B cell (primary cell): ENCODE results near the gene POLR3GL. TPM values are rescaled to one million over a fixed set of nuclear protein-coding genes. Genes with fewer than 3 reads are reported as not detected.
A peak's percentile ranks its signal among the peaks of the same experiment; 100 is the strongest.

Experiments
- ATAC-seq: fragments of 200-7000 bp; cut with Tn5 transposase; one replicate; pipeline ENCODE4 v1.10.0; 2021; ENCODE audit warnings: low read depth, mild to moderate bottlenecking, moderate number of reproducible peaks, moderate library complexity
- CTCF ChIA-PET: fragments of 350-600 bp; sonication (Branson Sonifier 250); formaldehyde crosslinking; loops from one replicate; lab custom pipeline; 2021; ENCODE audit warnings: antibody characterized with exemption, inconsistent platforms; lab: Charles Lee
- POLR2A ChIA-PET: fragments of 350-600 bp; sonication (Branson Sonifier 250); formaldehyde crosslinking; loops from one replicate; lab custom pipeline; 2021; ENCODE audit warnings: antibody characterized with exemption; lab: Charles Lee
- DNase-seq: peaks from one replicate; pipeline ENCODE4 v3.0.0; 2013
- H2AFZ ChIP-seq: 2 replicates; pipeline ENCODE4 v1.6.1; 2012; ENCODE audit warnings: mild to moderate bottlenecking, low read depth, low read length; ENCODE audit not compliant: insufficient read depth, poor library complexity, severe bottlenecking
- H3K27ac ChIP-seq, 2 donors: 1 replicate in 1 of 2; 2 replicates in 1 of 2; pipeline ENCODE4 v1.5.1; 2012 to 2013; ENCODE audit warnings: low read length in 2 of 2, mild to moderate bottlenecking in 2 of 2, moderate library complexity in 1 of 2
- H3K27me3 ChIP-seq, 4 experiments: fragments of 200-600 bp in 1 of 4; sonication (generic) in 1 of 4; replicated peaks in 1 of 4; 1 replicate in 2 of 4; 2 replicates in 2 of 4; pipeline versions ENCODE4 v1.6.1 to v1.7.0; 2013 to 2016; ENCODE audit warnings: low read length in 3 of 4, mild to moderate bottlenecking in 2 of 4, mixed read lengths in 1 of 4, moderate library complexity in 1 of 4; ENCODE audit not compliant: insufficient read depth in 4 of 4, control insufficient read depth in 3 of 4; ENCODE audit errors: control extremely low read depth in 1 of 4
- H3K36me3 ChIP-seq, 2 experiments: replicated peaks in 1 of 2; 1 replicate in 1 of 2; 2 replicates in 1 of 2; pipeline versions ENCODE4 v1.6.1 to v1.7.1; 2013; ENCODE audit warnings: low read length in 1 of 2; ENCODE audit not compliant: insufficient read depth in 2 of 2, control insufficient read depth in 1 of 2; ENCODE audit errors: control extremely low read depth in 1 of 2, extremely low read depth in 1 of 2
- H3K4me1 ChIP-seq, 2 donors: fragments of 200-600 bp in 1 of 2; sonication (generic) in 1 of 2; 1 replicate in 1 of 2; 2 replicates in 1 of 2; pipeline versions ENCODE4 v1.5.1 to v1.6.1; 2013 to 2017; ENCODE audit warnings: low read length in 2 of 2; ENCODE audit not compliant: control insufficient read depth in 2 of 2, insufficient read depth in 2 of 2
- H3K4me2 ChIP-seq: replicated peaks from 2 replicates; pipeline ENCODE3; 2012; ENCODE audit warnings: mild to moderate bottlenecking, low read depth, low read length; ENCODE audit not compliant: poor library complexity, severe bottlenecking
- H3K4me3 ChIP-seq, 5 experiments: fragments of 200-600 bp in 1 of 5; sonication (generic) in 1 of 5; 1 replicate in 3 of 5; 2 replicates in 2 of 5; pipeline versions ENCODE4 v1.5.1 to v1.7.0; 2011 to 2016; ENCODE audit warnings: low read length in 4 of 5, mild to moderate bottlenecking in 4 of 5, low read depth in 2 of 5, control low read depth in 1 of 5, moderate library complexity in 1 of 5; ENCODE audit not compliant: insufficient read depth in 1 of 5; ENCODE audit errors: control extremely low read depth in 1 of 5, extremely low read depth in 1 of 5
- H3K79me2 ChIP-seq: fragments of 200-600 bp; sonication (generic); one replicate; pipeline ENCODE4 v1.6.0; 2016; ENCODE audit warnings: low read length; ENCODE audit not compliant: control insufficient read depth, insufficient read depth
- H3K9ac ChIP-seq: fragments of 200-600 bp; sonication (generic); 2 replicates; pipeline ENCODE4 v1.6.1; 2017; ENCODE audit warnings: mild to moderate bottlenecking, low read length, moderate library complexity
- H3K9me3 ChIP-seq, 3 donors: one replicate each; pipeline versions ENCODE4 v1.6.1 to v1.7.1; 2013; ENCODE audit warnings: low read length in 2 of 3; ENCODE audit not compliant: control insufficient read depth in 2 of 3, insufficient read depth in 1 of 3; ENCODE audit errors: control extremely low read depth in 1 of 3
- H4K20me1 ChIP-seq: 2 replicates; pipeline ENCODE4 v1.6.0; 2012; ENCODE audit warnings: mild to moderate bottlenecking, low read length; ENCODE audit not compliant: insufficient read depth, control insufficient read depth, poor library complexity, severe bottlenecking
- H3K27ac Mint-ChIP-seq: one replicate; pipeline ENCODE4 v1.8.0; 2021; ENCODE audit warnings: mixed read lengths
- H3K27me3 Mint-ChIP-seq: one replicate; pipeline ENCODE4 v1.8.0; 2021; ENCODE audit warnings: mixed read lengths
- H3K4me1 Mint-ChIP-seq: one replicate; pipeline ENCODE4 v1.8.0; 2021; ENCODE audit warnings: mixed read lengths
- H3K4me3 Mint-ChIP-seq: one replicate; pipeline ENCODE4 v1.8.0; 2021; ENCODE audit warnings: mixed read lengths
- H3K9me3 Mint-ChIP-seq: one replicate; pipeline ENCODE4 v1.8.0; 2022; ENCODE audit warnings: mixed read lengths; ENCODE audit not compliant: insufficient read depth
- CTCF ChIP-seq: fragments of 200-600 bp; IDR thresholded peaks from one replicate; pipeline ENCODE4 v1.8.0; 2022; ENCODE audit warnings: antibody characterized with exemption, mild to moderate bottlenecking
- EZH2 ChIP-seq: IDR thresholded peaks from 2 replicates; pipeline ENCODE4 v1.6.1; 2012; ENCODE audit warnings: borderline replicate concordance, low read depth, mild to moderate bottlenecking, moderate library complexity, low read length; ENCODE audit not compliant: insufficient read depth, poor library complexity, severe bottlenecking
- WGBS: methylation state at CpG from one replicate; pipeline ENCODE4 v1.1.5; 2013; ENCODE audit warnings: missing lambda C conversion rate; ENCODE audit not compliant: insufficient coverage; 5-methylcytosine and 5-hydroxymethylcytosine counted together
- intact Hi-C: fragments of 100-400 bp; cut with micrococcal nuclease; formaldehyde crosslinking; loops from one replicate; pipeline ENCODE4 v1.10.0; 2022
- polyA plus RNA-seq: library from polyadenylated mRNA; depleted of rRNA; stranded (reverse); fragments of >200 nt; gene quantifications from 2 replicates; pipeline ENCODE4 v1.2.3, GENCODE V29; 2012
- total RNA-seq, 2 donors: library from RNA; stranded (reverse); fragments of 120-200 nt in 1 of 2; gene quantifications; 1 replicate in 1 of 2; 2 replicates in 1 of 2; pipeline versions ENCODE4 v1.2.3 to v1.2.4, GENCODE V29; 2013 to 2022

The POLR3GL gene
- total and polyA plus RNA-seq, 2 donors (not counting 1 experiment from before 2014, with no cell fraction given) = 17.6 to 33.3 TPM

GRCh38 chr1:145927063-145927886 lies 37.2 kb upstream of the POLR3GL start, which contains the start of gene RBM8A:
RBM8A (minus strand) TSS chr1:145927484; CDS start chr1:145927426, 58 bp downstream.
- Histone ChIP-seq H3K9me3 (no peaks in the 10 kb centered on the region), H3K36me3 (peaks cover 3 to 19% of the 10 kb centered on the region in 2 experiments), H3K79me2 (peaks cover 20% of the 10 kb centered on the region), H3K27ac (peak within 1 kb of the TSS; percentile 96 to 99), H4K20me1 (no peaks in the 10 kb centered on the region), H2AFZ (peak within 1 kb of the TSS; percentile 73), H3K4me2 (peak within 1 kb of the TSS; percentile 77), H3K9ac (peak within 1 kb of the TSS; percentile 98), H3K4me1 (peaks cover 18 to 30% of the 10 kb centered on the region in 2 donors), H3K4me3 (peak within 1 kb of the TSS; percentile 71 to 95 (median 83)), H3K27me3 (no peaks in the 10 kb centered on the region)
- ChIA-PET POLR2A (interaction anchor here (0.7 to 3.5 kb wide), 16 partner anchors 9 to 110 kb away, joined by 3 to 43 read pairs (median 7); partner anchors contain the start of genes ANKRD34A, LIX1L, NUDT17 and PEX11B), CTCF (interaction anchor here (0.6 to 3.6 kb wide), 25 partner anchors 8 to 125 kb away, joined by 3 to 30 read pairs (median 5); partner anchors contain the start of genes ANKRD34A, LIX1L, NUDT17 and PEX11B)
- WGBS = under 1% methylated on average over 35 of the region's 41 CpGs
- Mint-ChIP-seq H3K27ac (peak within 1 kb of the TSS; percentile 81), H3K9me3 (no peaks in the 10 kb centered on the region), H3K27me3 (no peaks in the 10 kb centered on the region), H3K4me1 (peaks cover 11% of the 10 kb centered on the region), H3K4me3 (peak within 1 kb of the TSS; percentile 78)
- DNase-seq = peak; percentile 98
- TF ChIP-seq CTCF = peak; percentile 81
- no peak for TF ChIP-seq EZH2
- intact Hi-C loops = loop anchor here (1.0 to 2.0 kb wide), 6 partner anchors 9 to 110 kb away; partner anchors contain the start of genes ANKRD34A, LIX1L, PEX11B and PIAS3
- ATAC-seq = peak; percentile 98
